AG04449 (cell line): ENCODE measurements around the gene PCED1A.

Experiments
- CTCF ChIA-PET: fragments of 350-600 bp; formaldehyde crosslinking; extraction: SDS; loops from one replicate; lab custom pipeline; 2021; ENCODE audit warnings: antibody characterized with exemption; lab: Yijun Ruan, JAX
- POLR2A ChIA-PET: fragments of 400-600, 350-600 bp; formaldehyde crosslinking; extraction: SDS; loops from one replicate; lab custom pipeline; 2020; ENCODE audit warnings: antibody characterized with exemption, inconsistent platforms; lab: Yijun Ruan, JAX
- DNase-seq: peaks from one replicate; pipeline ENCODE4 v3.0.0-alpha.2; 2010; ENCODE audit warnings: low read depth, low spot score
- H3K4me3 ChIP-seq: 2 replicates; pipeline ENCODE4 v1.5.1; 2011; ENCODE audit warnings: low read depth, mild to moderate bottlenecking, control low read depth, low read length
- TF ChIP-seq, protein P1 (sequence below): IDR thresholded peaks from one replicate; pipeline ENCODE4 v1.5.1; 2011; ENCODE audit warnings: mild to moderate bottlenecking, moderate library complexity, low read length, control low read depth, inconsistent platforms; ENCODE audit not compliant: insufficient read depth; ENCODE audit errors: missing control alignments

PCED1A gene

DNA sequence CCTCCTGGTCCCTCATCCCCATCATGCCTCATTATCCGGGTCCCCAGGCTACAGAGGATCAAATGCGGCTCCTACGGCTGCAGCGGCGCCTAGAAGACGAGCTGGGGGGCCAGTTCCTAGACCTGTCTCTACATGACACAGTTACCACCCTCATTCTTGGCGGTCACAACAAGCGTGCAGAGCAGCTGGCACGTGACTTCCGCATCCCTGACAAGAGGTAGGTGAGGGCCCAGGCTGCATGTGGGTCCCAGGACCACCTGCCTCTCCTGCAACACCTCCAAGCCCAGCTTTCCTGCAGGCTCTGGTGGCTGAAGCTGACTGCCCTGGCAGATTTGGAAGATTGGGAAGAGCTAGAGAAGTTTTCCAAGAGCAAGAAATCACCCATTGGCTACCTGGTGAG lies 24.6 kb upstream of the PCED1A start:
- no peak overlapping the region for H3K4me3 ChIP-seq
- ChIA-PET POLR2A (no interaction called here), CTCF (interaction anchor here (1.8 to 2.3 kb wide), 2 partner anchors 13 to 136 kb away, joined by 4 to 10 read pairs; no protein-coding TSS in a partner anchor)
- TF ChIP-seq, protein P1, sequence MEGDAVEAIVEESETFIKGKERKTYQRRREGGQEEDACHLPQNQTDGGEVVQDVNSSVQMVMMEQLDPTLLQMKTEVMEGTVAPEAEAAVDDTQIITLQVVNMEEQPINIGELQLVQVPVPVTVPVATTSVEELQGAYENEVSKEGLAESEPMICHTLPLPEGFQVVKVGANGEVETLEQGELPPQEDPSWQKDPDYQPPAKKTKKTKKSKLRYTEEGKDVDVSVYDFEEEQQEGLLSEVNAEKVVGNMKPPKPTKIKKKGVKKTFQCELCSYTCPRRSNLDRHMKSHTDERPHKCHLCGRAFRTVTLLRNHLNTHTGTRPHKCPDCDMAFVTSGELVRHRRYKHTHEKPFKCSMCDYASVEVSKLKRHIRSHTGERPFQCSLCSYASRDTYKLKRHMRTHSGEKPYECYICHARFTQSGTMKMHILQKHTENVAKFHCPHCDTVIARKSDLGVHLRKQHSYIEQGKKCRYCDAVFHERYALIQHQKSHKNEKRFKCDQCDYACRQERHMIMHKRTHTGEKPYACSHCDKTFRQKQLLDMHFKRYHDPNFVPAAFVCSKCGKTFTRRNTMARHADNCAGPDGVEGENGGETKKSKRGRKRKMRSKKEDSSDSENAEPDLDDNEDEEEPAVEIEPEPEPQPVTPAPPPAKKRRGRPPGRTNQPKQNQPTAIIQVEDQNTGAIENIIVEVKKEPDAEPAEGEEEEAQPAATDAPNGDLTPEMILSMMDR, result no peak
- no peak for DNase-seq

DNA sequence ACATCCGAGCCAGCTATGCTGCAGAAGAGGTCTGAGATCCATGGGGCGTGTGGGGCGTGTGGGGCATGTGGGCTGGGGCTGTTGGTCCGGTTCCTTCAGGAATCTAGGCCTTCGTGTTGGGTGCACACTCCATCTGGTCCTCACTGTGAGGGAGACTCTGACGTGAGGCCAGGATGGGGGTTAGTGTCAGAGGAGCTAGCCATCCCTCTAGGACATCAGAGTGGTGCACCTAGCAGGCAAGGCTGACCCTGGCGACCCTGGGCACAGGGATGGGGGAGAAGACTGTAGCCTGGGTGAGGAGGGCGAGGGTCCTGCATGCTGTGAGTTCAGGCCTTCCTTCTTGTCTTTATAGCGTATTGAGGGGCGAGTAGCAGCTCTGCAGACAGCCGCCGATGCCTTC lies 24.2 kb upstream of the PCED1A start:
- ChIA-PET CTCF (interaction anchor here (1.8 to 2.3 kb wide), 2 partner anchors 13 to 136 kb away, joined by 4 to 10 read pairs; no protein-coding TSS in a partner anchor), POLR2A (no interaction called here)
- TF ChIP-seq, protein P1, result no peak
- no peak for DNase-seq
- no peak overlapping the region for H3K4me3 ChIP-seq

DNA sequence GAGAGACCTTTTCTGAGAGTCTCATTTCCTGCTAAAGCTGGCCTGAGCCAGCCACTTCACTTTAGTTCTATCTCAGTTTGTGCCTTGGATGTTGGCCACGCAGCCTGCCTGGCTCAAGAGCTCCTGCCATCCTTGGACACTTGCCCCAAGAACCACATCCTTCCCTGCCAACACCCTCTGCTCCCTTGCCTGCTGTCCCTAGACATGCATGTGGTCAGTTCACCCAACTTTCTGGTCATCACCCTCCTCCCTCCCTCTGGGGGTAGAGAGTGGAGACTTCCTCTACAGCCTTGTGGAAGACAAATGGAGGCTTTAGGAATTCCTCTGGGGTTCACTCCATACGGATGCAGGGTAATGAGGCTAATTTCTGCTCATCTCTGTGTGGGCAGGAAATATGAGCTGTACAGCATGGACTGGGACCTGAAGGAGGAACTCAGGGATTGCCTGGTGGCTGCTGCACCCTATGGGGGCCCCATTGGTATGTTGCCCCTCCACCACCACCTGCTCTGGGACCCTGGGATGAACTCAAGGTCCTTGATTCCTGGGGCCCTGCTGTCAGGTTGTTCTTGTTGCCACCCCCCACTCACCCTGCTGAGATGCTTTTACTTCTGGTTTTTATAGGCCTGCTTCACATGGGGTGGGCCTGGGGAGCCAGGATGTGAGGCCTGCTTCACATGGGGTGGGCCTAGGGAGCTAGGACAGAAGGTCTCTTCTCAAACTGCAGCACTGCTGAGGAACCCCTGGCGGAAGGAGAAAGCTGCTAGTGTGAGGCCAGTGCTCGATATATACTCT lies 19.1 kb upstream of the PCED1A start:
- DNase-seq, result no peak
- TF ChIP-seq, protein P1, result no peak
- H3K4me3 ChIP-seq, result no peak overlapping the region
- ChIA-PET POLR2A (interaction anchor here (0.7 kb wide), 1 partner anchor 92 kb away, joined by 3 read pairs; no protein-coding TSS in a partner anchor), CTCF (interaction anchor here (1.1 to 16.5 kb wide), 3 partner anchors 8 to 145 kb away, joined by 3 to 337 read pairs (median 4); no protein-coding TSS in a partner anchor)

DNA sequence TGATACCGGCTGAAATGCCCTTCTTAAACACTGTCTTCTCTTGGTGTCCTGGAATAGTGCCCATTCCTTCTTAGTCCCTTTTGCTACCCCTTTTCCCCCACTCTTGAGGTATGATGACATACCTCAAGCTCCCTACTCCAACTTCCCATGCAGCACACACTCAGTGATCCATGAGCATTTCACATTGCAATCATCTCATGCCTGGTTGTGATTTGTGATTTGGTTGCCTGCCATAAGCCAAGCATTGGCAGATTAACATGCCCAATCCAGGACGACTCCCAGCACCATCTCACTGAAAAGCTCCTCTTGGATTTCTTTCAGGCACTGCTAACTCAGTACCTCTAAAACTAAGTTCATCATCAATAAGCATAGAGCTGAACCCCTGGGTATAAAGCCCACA lies 18.1 kb upstream of the PCED1A start:
- H3K4me3 ChIP-seq, result no peak overlapping the region
- POLR2A ChIA-PET, result interaction anchor here (0.6 to 0.8 kb wide), 2 partner anchors 18 to 147 kb away, joined by 3 read pairs; no protein-coding TSS in a partner anchor

DNA sequence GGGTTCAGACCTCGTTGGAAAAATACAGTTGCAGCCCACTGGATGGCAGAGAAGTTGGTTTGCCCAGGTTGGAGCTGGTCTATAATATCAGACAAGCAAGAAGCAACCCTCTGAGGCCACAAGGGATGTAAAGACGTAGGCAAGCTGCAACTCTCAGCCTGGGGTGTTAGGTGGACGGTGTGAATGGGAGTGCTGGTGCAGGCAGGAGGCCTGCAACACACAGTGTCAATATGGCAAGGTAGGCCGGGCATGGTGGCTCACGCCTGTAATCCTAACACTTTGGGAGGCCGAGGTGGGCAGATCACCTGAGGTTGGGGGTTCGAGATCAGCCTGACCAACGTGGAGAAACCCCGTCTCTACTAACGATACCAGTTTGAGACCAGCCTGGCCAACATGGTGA lies 10.6 kb upstream of the PCED1A start:
- ChIA-PET CTCF (interaction anchor here (1.0 to 16.5 kb wide), 12 partner anchors 10 to 164 kb away, joined by 3 to 337 read pairs (median 8); partner anchors contain the start of genes PCED1A and VPS16), POLR2A (no interaction called here)
- TF ChIP-seq, protein P1, result no peak

More for the DNA sequence above, 18.1 kb upstream of the PCED1A start:
- CTCF ChIA-PET, result interaction anchor here (1.3 to 16.5 kb wide), 3 partner anchors 10 to 146 kb away, joined by 3 to 337 read pairs (median 6); no protein-coding TSS in a partner anchor
- TF ChIP-seq, protein P1, result no peak
- DNase-seq, result no peak

DNA sequence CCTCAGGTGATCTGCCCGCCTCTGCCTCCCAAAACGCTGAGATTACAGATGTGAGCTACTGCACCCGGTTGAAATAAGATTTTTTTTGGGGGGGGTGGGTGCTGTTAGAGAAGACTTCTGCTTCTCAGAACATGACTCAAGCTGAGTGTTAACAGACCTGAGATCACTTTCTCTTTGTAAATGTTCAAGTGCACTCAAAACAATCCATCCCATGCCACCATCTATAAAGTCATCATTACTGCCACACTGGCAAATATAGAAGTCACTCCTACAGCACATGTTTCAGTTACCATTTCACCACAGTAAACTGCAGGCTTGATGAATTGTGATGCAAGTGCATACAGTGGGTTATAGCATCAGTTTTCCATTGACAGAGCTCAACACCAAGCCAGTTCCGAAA lies 9.1 kb upstream of the PCED1A start:
- TF ChIP-seq, protein P1, result no peak
- DNase-seq, result no peak
- ChIA-PET POLR2A (interaction anchor here (1.0 kb wide), 1 partner anchor 11 kb away, joined by 3 read pairs; no protein-coding TSS in a partner anchor), CTCF (interaction anchor here (0.9 to 16.5 kb wide), 5 partner anchors 8 to 163 kb away, joined by 3 to 337 read pairs (median 6); no protein-coding TSS in a partner anchor)
- no peak overlapping the region for H3K4me3 ChIP-seq

More for the DNA sequence above, 10.6 kb upstream of the PCED1A start:
- H3K4me3 ChIP-seq, result no peak overlapping the region
- no peak for DNase-seq
